ENCODE measurements around the gene DYNC1H1.

- TF ChIP-seq, protein P1, sequence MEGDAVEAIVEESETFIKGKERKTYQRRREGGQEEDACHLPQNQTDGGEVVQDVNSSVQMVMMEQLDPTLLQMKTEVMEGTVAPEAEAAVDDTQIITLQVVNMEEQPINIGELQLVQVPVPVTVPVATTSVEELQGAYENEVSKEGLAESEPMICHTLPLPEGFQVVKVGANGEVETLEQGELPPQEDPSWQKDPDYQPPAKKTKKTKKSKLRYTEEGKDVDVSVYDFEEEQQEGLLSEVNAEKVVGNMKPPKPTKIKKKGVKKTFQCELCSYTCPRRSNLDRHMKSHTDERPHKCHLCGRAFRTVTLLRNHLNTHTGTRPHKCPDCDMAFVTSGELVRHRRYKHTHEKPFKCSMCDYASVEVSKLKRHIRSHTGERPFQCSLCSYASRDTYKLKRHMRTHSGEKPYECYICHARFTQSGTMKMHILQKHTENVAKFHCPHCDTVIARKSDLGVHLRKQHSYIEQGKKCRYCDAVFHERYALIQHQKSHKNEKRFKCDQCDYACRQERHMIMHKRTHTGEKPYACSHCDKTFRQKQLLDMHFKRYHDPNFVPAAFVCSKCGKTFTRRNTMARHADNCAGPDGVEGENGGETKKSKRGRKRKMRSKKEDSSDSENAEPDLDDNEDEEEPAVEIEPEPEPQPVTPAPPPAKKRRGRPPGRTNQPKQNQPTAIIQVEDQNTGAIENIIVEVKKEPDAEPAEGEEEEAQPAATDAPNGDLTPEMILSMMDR (IDR thresholded peaks at IDR 0.05): no peak
- no peak for TF ChIP-seq POLR2A (IDR thresholded peaks at IDR 0.05)
Measured at GRCh38 chr14:102043251-102044025, 79.1 kb downstream of the DYNC1H1 start.

Data from esophagus squamous epithelium (tissue), 4 donors.